ENCODE measurements around the gene TSC22D2. TPM values are rescaled to one million over a fixed set of nuclear protein-coding genes. Genes with fewer than 3 reads are reported as not detected.

The TSC22D2 gene
- total and polyA plus RNA-seq, 2 donors (not counting 3 experiments of a cell fraction or from before 2014, with no cell fraction given): 7.6 to 43.9 TPM

- H3K9me1 ChIP-seq (replicated peaks; ENCODE audit: control insufficient read depth, extremely low read depth, insufficient read depth, low read length): no peaks in the 10 kb centered on the region
- no peak for DNase-seq (ENCODE audit: low read depth, low spot score)
- POLR2A ChIA-PET: no interaction called here
- dilution Hi-C loops (cut with MboI; ENCODE audit: extremely low pct_ligation_motif_present, low sequenced_read_pairs) (no loop called here), intact Hi-C loops (cut with micrococcal nuclease) (no loop called here)
- TF ChIP-seq CTCF (IDR thresholded peaks at IDR 0.05; ENCODE audit: extremely low read depth in 1 of 2, insufficient read depth in 1 of 2, low read depth in 1 of 2, low read length in 2 of 2) (no peak), FOS (IDR thresholded peaks at IDR 0.05; ENCODE audit: borderline replicate concordance, insufficient read depth, low read length) (no peak), GATA2 (IDR thresholded peaks at IDR 0.05; ENCODE audit: insufficient read depth, insufficient read length, low read depth, low read length) (no peak), JUN (IDR thresholded peaks at IDR 0.05; ENCODE audit: borderline replicate concordance, insufficient read depth, insufficient read length, low read depth) (no peak), MYC (IDR thresholded peaks at IDR 0.05; ENCODE audit: low read depth, low read length) (no peak), POLR2A (IDR thresholded peaks at IDR 0.05; ENCODE audit: low read depth, low read length) (no peak), EZH2 (IDR thresholded peaks at IDR 0.05; ENCODE audit: borderline replicate concordance, low read depth, low read length, severe bottlenecking) (no peak), MAX (IDR thresholded peaks at IDR 0.05; ENCODE audit: insufficient read depth, insufficient read length) (no peak), POLR2AphosphoS5 (IDR thresholded peaks at IDR 0.05; ENCODE audit: insufficient read depth, low read depth, low read length) (no peak)
- H3K9ac ChIP-seq (replicated peaks; ENCODE audit: extremely low read depth, insufficient read depth, low read length): no peak overlapping the region
- peaks cover 7 to 8% of the 10 kb centered on the region in 2 experiments for H3K36me3 ChIP-seq (ENCODE audit: control insufficient read depth in 2 of 2, extremely low read depth in 1 of 2, insufficient read depth in 2 of 2, low read length in 2 of 2)
- H3K79me2 ChIP-seq (ENCODE audit: control insufficient read depth, insufficient read depth, low read length): peaks cover 6% of the 10 kb centered on the region
- no peaks in the 10 kb centered on the region for H3K4me1 ChIP-seq (ENCODE audit: control insufficient read depth, extremely low read depth, insufficient read depth, low read length)
- no peaks in the 10 kb centered on the region for H3K27me3 ChIP-seq (ENCODE audit: control insufficient read depth in 2 of 2, insufficient read depth in 2 of 2, low read length in 2 of 2)
- no peak for FAIRE-seq
- no peaks in the 10 kb centered on the region for H3K9me3 ChIP-seq (replicated peaks; ENCODE audit: control insufficient read depth, insufficient read depth, low read length)
- H3K4me2 ChIP-seq (ENCODE audit: insufficient read depth, low read length): no peak overlapping the region
- H2AFZ ChIP-seq (ENCODE audit: low read depth, low read length): no peak overlapping the region
- no peak overlapping the region for H3K27ac ChIP-seq (ENCODE audit: insufficient read depth, low read depth, low read length)
- H4K20me1 ChIP-seq (replicated peaks; ENCODE audit: control insufficient read depth, extremely low read depth, insufficient read depth, low read length): no peaks in the 10 kb centered on the region
- CTCF ChIA-PET: interaction anchor here (1.0 to 1.9 kb wide), 3 partner anchors 12 to 51 kb away, joined by 3 to 6 read pairs (median 3); no protein-coding TSS in a partner anchor
- no peak overlapping the region for H3K4me3 ChIP-seq (replicated peaks in 1 of 3; ENCODE audit: insufficient read depth in 1 of 3, low read depth in 1 of 3, low read length in 3 of 3)
- no TSS peak for BruUV-seq (replicated peaks)
Measured at GRCh38 chr3:150460484-150460883, 52.4 kb downstream of the TSC22D2 start.

Measured in endothelial cell of umbilical vein (primary cell).